ENCODE measurements around the gene SMIM29.
"Not testable (repeated sequence)": the region's sequence is repeated elsewhere in the genome, so short reads cannot be mapped to it uniquely, and the experiment has no call there.

SMIM29 gene

GRCh38 chr6:34263484-34263883, 14.7 kb upstream of the SMIM29 start:
- DNase-seq = not testable (repeated sequence)

- DNase-seq = no peak
Observed at GRCh38 chr6:34260576-34261267, 11.9 kb upstream of the SMIM29 start.

- DNase-seq = no peak
Observed at GRCh38 chr6:34259529-34260069, 10.8 kb upstream of the SMIM29 start.

GRCh38 chr6:34252395-34252794, 3.6 kb upstream of the SMIM29 start:
- DNase-seq = not testable (repeated sequence)

- no peak for DNase-seq
Observed at GRCh38 chr6:34249469-34250261, 859 bp upstream of the SMIM29 start.

- DNase-seq = no peak
Observed at GRCh38 chr6:34248198-34248726, 544 bp downstream of the SMIM29 start.

GRCh38 chr6:34247481-34248197, 1.2 kb downstream of the SMIM29 start:
- DNase-seq = no peak

- no peak for DNase-seq
Observed at GRCh38 chr6:34246563-34247391, 2.0 kb downstream of the SMIM29 start.

GRCh38 chr6:34246249-34246562, 2.6 kb downstream of the SMIM29 start:
- DNase-seq = no peak

- DNase-seq = not testable (repeated sequence)
Observed at GRCh38 chr6:34245761-34246140, 3.1 kb downstream of the SMIM29 start.

GRCh38 chr6:34245032-34245760, 3.6 kb downstream of the SMIM29 start:
- DNase-seq = not testable (repeated sequence)

- no peak for DNase-seq
Observed at GRCh38 chr6:34243901-34244884, 4.6 kb downstream of the SMIM29 start.

GRCh38 chr6:34243131-34243771, 5.6 kb downstream of the SMIM29 start:
- no peak for DNase-seq

- DNase-seq = no peak
Observed at GRCh38 chr6:34242252-34243130, 6.3 kb downstream of the SMIM29 start.

- no peak for DNase-seq
Observed at GRCh38 chr6:34241351-34242215, 7.2 kb downstream of the SMIM29 start.

- no peak for DNase-seq
Observed at GRCh38 chr6:34240329-34241248, 8.2 kb downstream of the SMIM29 start.

GRCh38 chr6:34239893-34240292, 8.9 kb downstream of the SMIM29 start:
- DNase-seq = no peak
